ENCODE measurements around the gene DTWD2.

- TF ChIP-seq CTCF (IDR thresholded peaks at IDR 0.05; ENCODE audit: poor library complexity) (no peak), EZH2 (IDR thresholded peaks at IDR 0.05; ENCODE audit: borderline replicate concordance) (no peak), EZH2phosphoT487 (IDR thresholded peaks at IDR 0.05; ENCODE audit: low read depth, severe bottlenecking, unreplicated experiment) (no peak)
Measured at GRCh38 chr5:118788351-118788750, 200.0 kb downstream of the DTWD2 start.

Measured in hepatocyte (in vitro differentiated cells).